GM15510 (cell line): ENCODE results near the gene SIAH1.

Source experiments
- POLR2A ChIP-seq: IDR thresholded peaks from 3 replicates; pipeline ENCODE4 v1.6.1; 2011; ENCODE audit warnings: borderline replicate concordance; ENCODE audit not compliant: insufficient read length; ENCODE audit errors: extremely low read depth

The SIAH1 gene

DNA sequence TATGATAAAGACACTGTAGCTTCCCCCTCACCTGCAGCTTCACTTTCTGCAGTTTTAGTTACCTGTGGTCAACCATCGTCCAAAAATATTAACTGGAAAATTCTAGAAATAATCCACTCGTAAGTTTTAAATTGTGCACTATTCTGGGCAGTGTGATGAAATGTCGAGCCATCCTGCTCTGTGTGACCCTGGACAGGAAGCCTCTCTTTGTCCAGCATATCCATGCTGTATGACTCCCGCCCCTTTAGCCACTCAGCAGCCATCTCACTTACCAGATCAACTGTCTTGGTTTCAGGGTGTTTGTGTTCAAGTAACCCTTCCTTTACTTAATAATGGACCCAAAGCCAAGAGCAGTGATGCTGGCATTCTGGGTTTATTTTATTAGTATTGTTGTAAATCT is 56.1 kb downstream of the SIAH1 start:
- TF ChIP-seq POLR2A = no peak

- TF ChIP-seq POLR2A = no peak
Observed at GRCh38 chr16:48326915-48327314, 58.3 kb downstream of the SIAH1 start.

DNA sequence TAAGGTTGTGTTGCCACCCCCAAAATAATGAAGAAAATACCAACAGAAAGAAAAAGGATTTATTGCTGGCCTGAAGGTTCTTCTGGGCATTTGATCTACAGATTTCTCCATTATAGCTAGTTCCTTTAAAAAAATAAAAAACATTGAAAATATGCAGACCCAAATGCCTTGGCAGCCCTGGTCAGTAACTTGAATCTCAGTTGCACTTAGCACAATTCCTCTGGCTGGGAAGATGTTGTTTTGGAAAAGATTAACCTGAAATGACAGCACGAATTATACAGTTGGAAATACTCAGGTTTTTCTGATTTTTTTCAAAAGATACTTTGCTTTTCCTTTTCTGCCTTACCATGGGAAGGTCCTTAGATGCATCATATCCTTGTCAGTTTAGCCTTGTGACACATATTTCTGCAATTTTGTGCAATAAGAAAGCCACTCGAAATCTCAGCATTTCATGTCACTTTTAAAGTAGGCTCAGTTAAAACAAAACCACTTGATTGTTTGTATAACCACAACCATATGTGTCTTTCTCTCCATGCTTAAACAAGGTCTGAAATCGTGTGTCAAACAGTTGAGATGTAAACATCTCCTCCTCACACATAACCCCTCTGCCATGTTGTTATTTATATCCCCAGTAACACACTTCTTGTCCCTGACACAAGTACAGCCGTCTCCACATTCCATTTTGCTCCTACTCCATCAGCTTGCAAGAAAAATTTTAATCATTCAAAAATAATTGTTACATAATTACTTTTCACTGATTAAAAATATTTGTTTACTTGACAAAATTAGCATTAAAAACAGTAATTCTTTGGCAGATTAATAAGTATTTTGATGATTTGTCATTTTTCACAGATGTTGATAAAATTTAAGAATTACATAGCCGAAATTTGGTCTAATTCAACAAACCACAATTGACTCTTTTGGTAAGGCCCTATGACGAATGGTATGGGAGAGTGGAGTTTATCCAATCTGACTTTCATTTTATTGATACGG is 61.1 kb downstream of the SIAH1 start:
- TF ChIP-seq POLR2A = no peak

- no peak for TF ChIP-seq POLR2A
Observed at GRCh38 chr16:48321317-48322036, 63.7 kb downstream of the SIAH1 start.

DNA sequence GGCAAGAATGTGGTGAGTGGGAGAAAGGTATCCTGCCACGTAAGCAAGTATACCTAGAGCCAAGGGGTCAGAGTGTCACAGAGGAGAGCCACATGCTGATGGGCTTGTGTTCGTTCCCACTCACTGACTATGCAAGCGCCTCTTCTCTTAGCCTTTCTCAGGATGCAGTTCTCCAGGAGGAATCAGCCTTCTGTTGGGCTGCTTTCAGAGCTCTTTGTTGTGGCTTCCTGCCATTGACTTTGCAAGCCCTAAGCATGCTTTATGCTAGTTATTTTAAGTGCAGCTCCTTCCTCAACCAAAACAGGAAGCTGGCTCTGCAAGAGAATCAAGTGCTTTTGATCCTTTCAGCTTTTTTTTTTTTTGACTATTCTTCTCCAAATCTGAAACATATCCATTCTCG is 66.6 kb downstream of the SIAH1 start:
- TF ChIP-seq POLR2A = no peak

DNA sequence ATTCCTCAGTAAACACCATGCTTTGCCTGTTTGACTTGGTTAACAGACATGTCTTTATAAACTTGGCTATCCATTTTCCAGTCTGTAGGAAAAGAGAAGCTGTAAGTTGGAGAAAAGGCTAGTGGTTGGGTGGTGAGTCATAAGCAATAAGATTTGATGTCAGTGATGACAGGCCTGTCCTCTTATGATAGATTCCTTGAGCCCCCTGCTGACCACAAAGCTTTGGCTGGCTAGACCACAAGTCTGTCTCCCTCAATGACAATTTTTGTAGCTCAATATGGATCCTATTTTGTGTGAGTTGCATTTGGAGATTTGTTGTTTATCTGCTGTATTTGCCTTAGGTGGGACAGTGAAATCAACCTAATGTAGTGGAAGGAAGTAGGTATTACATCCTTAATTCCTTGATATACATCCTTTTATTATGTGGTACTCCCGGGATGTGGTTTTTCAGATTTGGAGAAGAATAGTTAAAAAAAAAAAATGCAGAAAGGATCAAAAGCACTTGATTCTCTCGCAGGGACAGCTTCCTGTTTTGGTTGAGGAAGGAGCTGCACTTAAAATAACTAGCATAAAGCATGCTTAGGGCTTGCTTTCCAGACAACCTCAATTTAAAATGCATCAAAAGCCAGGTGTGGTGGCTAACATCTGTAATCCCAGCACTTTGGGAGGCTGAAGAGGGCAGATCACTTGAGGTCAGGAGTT is 67.4 kb downstream of the SIAH1 start:
- TF ChIP-seq POLR2A = no peak

DNA sequence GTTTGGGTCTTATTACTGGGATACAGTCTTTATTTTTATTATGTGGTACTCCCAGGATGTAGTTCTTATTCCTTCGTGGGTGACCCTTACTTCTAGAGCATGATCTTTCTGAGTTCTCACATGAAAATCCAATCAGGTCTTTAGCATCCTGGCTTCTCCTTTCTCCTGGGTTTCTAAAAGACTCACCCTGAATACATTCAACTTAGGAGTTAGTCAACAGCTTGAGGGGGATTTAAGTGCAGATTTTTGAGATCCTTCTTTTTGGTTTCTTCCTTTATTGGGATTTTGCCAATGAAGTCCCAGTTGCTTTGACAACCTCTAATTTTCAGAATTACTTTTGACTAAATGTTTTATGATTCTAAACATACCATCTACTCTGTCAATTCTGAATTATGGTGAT is 68.2 kb downstream of the SIAH1 start:
- TF ChIP-seq POLR2A = no peak

DNA sequence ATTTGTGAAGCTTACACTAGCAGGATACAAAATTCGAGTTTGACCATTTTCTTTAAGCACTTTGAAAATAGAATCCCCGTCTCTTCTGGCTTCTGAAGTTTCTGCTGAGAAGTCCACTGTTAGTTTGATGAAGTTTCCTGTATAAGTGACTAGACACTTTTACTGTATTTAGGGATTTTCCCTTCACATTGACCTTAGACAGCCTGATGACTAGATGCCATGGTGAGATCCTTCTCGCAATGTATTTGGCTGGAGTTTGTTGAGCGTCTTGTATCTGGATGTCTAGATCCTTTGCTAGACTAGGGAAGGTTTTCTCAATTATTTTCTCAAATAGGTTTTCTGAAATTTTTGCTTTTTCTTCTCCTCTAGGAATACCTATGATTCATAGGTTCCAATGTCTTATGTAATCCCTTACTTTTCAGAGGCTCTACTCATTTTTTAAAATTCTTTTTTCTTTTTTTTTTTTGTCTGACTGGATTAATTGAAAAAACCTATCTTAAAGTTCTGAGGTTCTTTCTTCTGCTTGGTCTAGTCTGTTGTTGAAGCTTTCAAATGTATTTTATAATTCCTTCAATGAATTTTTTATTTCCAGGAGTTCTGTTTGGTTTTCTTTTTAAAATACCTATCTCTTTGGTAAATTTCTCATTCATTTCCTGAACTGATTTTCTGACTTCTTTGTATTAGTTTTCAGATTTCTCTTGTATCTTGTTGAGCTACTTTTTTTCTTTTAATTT is 74.1 kb downstream of the SIAH1 start:
- TF ChIP-seq POLR2A = no peak
